ENCODE results near the gene TFB2M. TPM values are rescaled to one million over a fixed set of nuclear protein-coding genes. Genes with fewer than 3 reads are reported as not detected.
A peak's percentile ranks its signal among the peaks of the same experiment; 100 is the strongest.
"Not testable (repeated sequence)": the region's sequence is repeated elsewhere in the genome, so short reads cannot be mapped to it uniquely, and the experiment has no call there.

Gene TFB2M
- total and polyA plus RNA-seq, 9 donors: 7.1 to 9.8 (median 9.0) TPM

GRCh38 chr1:246608616-246609376 lies 42.7 kb upstream of the TFB2M start:
- no peak overlapping the region for H3K4me3 ChIP-seq
- H3K36me3 ChIP-seq: no peaks in the 10 kb centered on the region
- H3K27ac ChIP-seq: no peak overlapping the region
- no peaks in the 10 kb centered on the region for H3K9me3 ChIP-seq
- H3K4me1 ChIP-seq (ENCODE audit: insufficient read depth): peaks cover 6% of the 10 kb centered on the region
- peak in 3 of 5 donors; percentile 33 to 51 (median 41) for DNase-seq
- intact Hi-C loops (cut with DNase I): no loop called here
- H3K27me3 ChIP-seq: no peaks in the 10 kb centered on the region
- WGBS, 3 donors: 32 to 36% (median 35%) methylated on average over 18 of the region's 18 CpGs
- TF ChIP-seq CTCF (IDR thresholded peaks at IDR 0.05) (no peak), POLR2A (IDR thresholded peaks at IDR 0.05) (no peak), EP300 (IDR thresholded peaks at IDR 0.05) (no peak)

- 88 to 96% (median 92%) methylated on average over 19 of the region's 19 CpGs for WGBS, 3 donors
- intact Hi-C loops (cut with DNase I): no loop called here
- TF ChIP-seq POLR2A (IDR thresholded peaks at IDR 0.05): no peak
- TF ChIP-seq EP300 (IDR thresholded peaks at IDR 0.05): no peak
- no peak for TF ChIP-seq CTCF (IDR thresholded peaks at IDR 0.05)
- no peak overlapping the region for H3K4me3 ChIP-seq
- DNase-seq: no peak
- H3K4me1 ChIP-seq (ENCODE audit: insufficient read depth): peaks cover 6% of the 10 kb centered on the region
- no peaks in the 10 kb centered on the region for H3K27me3 ChIP-seq
- no peak overlapping the region for H3K27ac ChIP-seq
- H3K36me3 ChIP-seq: no peaks in the 10 kb centered on the region
- H3K9me3 ChIP-seq: no peaks in the 10 kb centered on the region
These were observed 41.4 kb upstream of the TFB2M start for GRCh38 chr1:246607462-246607861.

GRCh38 chr1:246605231-246605630 lies 39.2 kb upstream of the TFB2M start:
- intact Hi-C loops (cut with DNase I); H3K4me3 ChIP-seq; H3K27me3 ChIP-seq; H3K4me1 ChIP-seq (ENCODE audit: insufficient read depth); H3K36me3 ChIP-seq; H3K27ac ChIP-seq; H3K9me3 ChIP-seq; DNase-seq: not testable (repeated sequence)
- 95 to 97% (median 96%) methylated on average over 19 of the region's 19 CpGs for WGBS, 3 donors

GRCh38 chr1:246602194-246602593 lies 36.1 kb upstream of the TFB2M start:
- intact Hi-C loops (cut with DNase I): no loop called here
- 82 to 88% (median 87%) methylated on average over 3 of the region's 3 CpGs for WGBS, 3 donors
- H3K4me3 ChIP-seq: no peak overlapping the region
- H3K36me3 ChIP-seq: no peaks in the 10 kb centered on the region
- no peak overlapping the region for H3K27ac ChIP-seq
- no peaks in the 10 kb centered on the region for H3K27me3 ChIP-seq
- no peak for DNase-seq
- TF ChIP-seq POLR2A (IDR thresholded peaks at IDR 0.05): no peak
- TF ChIP-seq EP300 (IDR thresholded peaks at IDR 0.05): no peak
- TF ChIP-seq CTCF (IDR thresholded peaks at IDR 0.05): no peak
- no peaks in the 10 kb centered on the region for H3K9me3 ChIP-seq
- peaks cover 3% of the 10 kb centered on the region for H3K4me1 ChIP-seq (ENCODE audit: insufficient read depth)

- WGBS, 3 donors: 96 to 97% (median 96%) methylated on average over 2 of the region's 2 CpGs
- Histone ChIP-seq H3K27ac (no peak overlapping the region), H3K4me1 (ENCODE audit: insufficient read depth) (peaks cover 3% of the 10 kb centered on the region)
These were observed 34.5 kb upstream of the TFB2M start for GRCh38 chr1:246600579-246600978.

More at GRCh38 chr1:246600579-246600978, 34.5 kb upstream of the TFB2M start:
- no peak for DNase-seq
- intact Hi-C loops (cut with DNase I): no loop called here
- TF ChIP-seq CTCF (IDR thresholded peaks at IDR 0.05): no peak
- TF ChIP-seq POLR2A (IDR thresholded peaks at IDR 0.05): no peak
- TF ChIP-seq EP300 (IDR thresholded peaks at IDR 0.05): no peak
- no peaks in the 10 kb centered on the region for H3K9me3 ChIP-seq
- no peaks in the 10 kb centered on the region for H3K36me3 ChIP-seq
- no peak overlapping the region for H3K4me3 ChIP-seq
- no peaks in the 10 kb centered on the region for H3K27me3 ChIP-seq
